Breast epithelium (tissue), 4 donors: ENCODE data around the gene MTUS2. TPM values are rescaled to one million over a fixed set of nuclear protein-coding genes. Genes with fewer than 3 reads are reported as not detected.
"Not testable (repeated sequence)": the region's sequence is repeated elsewhere in the genome, so short reads cannot be mapped to it uniquely, and the experiment has no call there.

Source experiments
- DNase-seq, 2 donors: peaks; one replicate each; pipeline ENCODE4 v3.0.0-alpha.2; 2019; ENCODE audit warnings: low spot score in 2 of 2
- H3K27ac ChIP-seq, 2 donors: fragments of 200-600 bp; sonication (generic) in 1 of 2; one replicate each; pipeline ENCODE4 v1.5.1; 2016 to 2019; ENCODE audit warnings: mild to moderate bottlenecking in 1 of 2
- H3K27me3 ChIP-seq, 2 donors: fragments of 200-600 bp; sonication (generic) in 1 of 2; one replicate each; pipeline versions ENCODE4 v1.5.1 to v1.6.0; 2017 to 2019; ENCODE audit warnings: control low read depth in 1 of 2, mild to moderate bottlenecking in 1 of 2
- H3K36me3 ChIP-seq: fragments of 200-600 bp; one replicate; pipeline ENCODE4 v1.5.1; 2019
- H3K4me1 ChIP-seq, 2 donors: fragments of 200-600 bp; sonication (generic); one replicate each; pipeline ENCODE4 v1.5.1; 2016 to 2019; ENCODE audit warnings: control low read depth in 1 of 2
- H3K4me3 ChIP-seq, 3 donors: fragments of 200-600 bp; sonication (generic); 1 replicate in 2 of 3; 2 replicates in 1 of 3; pipeline ENCODE4 v1.5.1; 2016 to 2019; ENCODE audit warnings: mild to moderate bottlenecking in 3 of 3, moderate library complexity in 2 of 3
- H3K9me3 ChIP-seq, 2 donors: fragments of 200-600 bp; sonication (generic) in 1 of 2; one replicate each; pipeline ENCODE4 v1.5.1; 2016 to 2019; ENCODE audit warnings: control low read depth in 1 of 2
- POLR2A ChIP-seq: fragments of 450-650 bp; IDR thresholded peaks from one replicate; pipeline ENCODE4 v1.6.1; 2016; ENCODE audit warnings: antibody characterized with exemption, mild to moderate bottlenecking, moderate library complexity
- POLR2AphosphoS5 ChIP-seq, 3 donors: sonication (generic); formaldehyde crosslinking; IDR thresholded peaks; one replicate each; pipeline ENCODE4 v1.6.1; 2017; ENCODE audit warnings: antibody characterized with exemption in 3 of 3
- intact Hi-C: fragments of 100-400 bp; cut with DNase I; formaldehyde crosslinking; loops from one replicate; pipeline ENCODE4 v1.15.1; 2023; ENCODE audit warnings: low total_unique reads
- total RNA-seq, 3 donors: library from RNA; depleted of rRNA; stranded (reverse); fragments of >200 nt; gene quantifications; one replicate each; pipeline ENCODE4 v1.1.0, GENCODE V29; 2016
- TF ChIP-seq, protein P1 (sequence below), 3 donors: fragments of 450-650 bp; IDR thresholded peaks; one replicate each; pipeline ENCODE4 v1.5.1; 2016 to 2017; ENCODE audit warnings: antibody characterized with exemption in 3 of 3, mild to moderate bottlenecking in 3 of 3, moderate library complexity in 3 of 3

Gene MTUS2
- total RNA-seq, 3 donors from 2014 or later: under 0.01 to 1.0 TPM; not detected in 1

DNA sequence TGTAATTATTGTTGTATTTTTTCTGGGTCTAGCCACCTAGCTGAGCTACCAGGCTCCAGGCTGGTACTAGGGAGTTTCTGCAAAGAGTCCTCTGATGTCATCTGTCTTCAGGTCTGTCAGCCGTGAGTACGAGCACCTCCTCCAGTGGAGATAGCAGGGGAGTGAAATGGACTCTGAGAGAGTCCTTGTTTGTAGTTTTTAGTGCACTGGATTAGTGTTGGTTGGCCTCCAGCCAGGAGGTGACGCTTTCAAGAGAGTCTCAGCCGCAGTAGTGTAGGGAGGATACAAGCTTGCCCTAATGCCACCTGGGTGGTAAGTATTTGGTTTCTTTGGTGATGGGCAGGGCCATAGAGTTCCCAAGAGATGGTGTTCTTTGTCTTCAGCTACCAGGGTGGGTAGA, 390.5 kb downstream of the MTUS2 start:
- DNase-seq: no peak
- no peaks in the 10 kb centered on the region for H3K27me3 ChIP-seq
- no peak overlapping the region for H3K27ac ChIP-seq
- H3K4me3 ChIP-seq: no peak overlapping the region
- TF ChIP-seq, protein P1, sequence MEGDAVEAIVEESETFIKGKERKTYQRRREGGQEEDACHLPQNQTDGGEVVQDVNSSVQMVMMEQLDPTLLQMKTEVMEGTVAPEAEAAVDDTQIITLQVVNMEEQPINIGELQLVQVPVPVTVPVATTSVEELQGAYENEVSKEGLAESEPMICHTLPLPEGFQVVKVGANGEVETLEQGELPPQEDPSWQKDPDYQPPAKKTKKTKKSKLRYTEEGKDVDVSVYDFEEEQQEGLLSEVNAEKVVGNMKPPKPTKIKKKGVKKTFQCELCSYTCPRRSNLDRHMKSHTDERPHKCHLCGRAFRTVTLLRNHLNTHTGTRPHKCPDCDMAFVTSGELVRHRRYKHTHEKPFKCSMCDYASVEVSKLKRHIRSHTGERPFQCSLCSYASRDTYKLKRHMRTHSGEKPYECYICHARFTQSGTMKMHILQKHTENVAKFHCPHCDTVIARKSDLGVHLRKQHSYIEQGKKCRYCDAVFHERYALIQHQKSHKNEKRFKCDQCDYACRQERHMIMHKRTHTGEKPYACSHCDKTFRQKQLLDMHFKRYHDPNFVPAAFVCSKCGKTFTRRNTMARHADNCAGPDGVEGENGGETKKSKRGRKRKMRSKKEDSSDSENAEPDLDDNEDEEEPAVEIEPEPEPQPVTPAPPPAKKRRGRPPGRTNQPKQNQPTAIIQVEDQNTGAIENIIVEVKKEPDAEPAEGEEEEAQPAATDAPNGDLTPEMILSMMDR (IDR thresholded peaks at IDR 0.05): no peak
- TF ChIP-seq POLR2A (no peak), POLR2AphosphoS5 (IDR thresholded peaks at IDR 0.05) (no peak)
- peaks cover 0 to 14% of the 10 kb centered on the region in 2 donors for H3K9me3 ChIP-seq
- intact Hi-C loops: no loop called here
- H3K4me1 ChIP-seq: no peaks in the 10 kb centered on the region
- H3K36me3 ChIP-seq: no peaks in the 10 kb centered on the region

DNA sequence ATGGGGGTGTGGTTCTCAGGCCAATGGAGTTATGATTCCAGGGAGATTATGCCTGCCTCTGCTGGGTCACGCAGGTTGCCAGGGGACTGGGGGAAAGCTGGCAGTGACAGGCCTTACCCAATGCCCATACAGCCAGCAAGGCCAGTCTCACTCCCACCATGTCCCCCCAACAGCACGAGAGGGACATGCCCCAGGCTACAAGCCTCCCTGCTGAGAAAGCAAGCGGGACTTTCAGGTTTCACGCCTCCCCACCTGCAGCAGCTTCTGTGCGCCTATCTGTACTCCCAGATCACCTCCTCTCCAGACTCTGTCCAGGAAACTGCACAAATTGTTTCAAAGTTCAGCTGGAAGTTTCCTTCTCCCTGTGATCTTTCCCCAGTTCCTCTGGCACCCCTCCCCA, 391.0 kb downstream of the MTUS2 start:
- H3K27me3 ChIP-seq, H3K4me1 ChIP-seq, DNase-seq, H3K27ac ChIP-seq, H3K36me3 ChIP-seq, H3K4me3 ChIP-seq, intact Hi-C loops: not testable (repeated sequence)
- H3K9me3 ChIP-seq: peaks cover 0 to 14% of the 10 kb centered on the region in 2 donors

DNA sequence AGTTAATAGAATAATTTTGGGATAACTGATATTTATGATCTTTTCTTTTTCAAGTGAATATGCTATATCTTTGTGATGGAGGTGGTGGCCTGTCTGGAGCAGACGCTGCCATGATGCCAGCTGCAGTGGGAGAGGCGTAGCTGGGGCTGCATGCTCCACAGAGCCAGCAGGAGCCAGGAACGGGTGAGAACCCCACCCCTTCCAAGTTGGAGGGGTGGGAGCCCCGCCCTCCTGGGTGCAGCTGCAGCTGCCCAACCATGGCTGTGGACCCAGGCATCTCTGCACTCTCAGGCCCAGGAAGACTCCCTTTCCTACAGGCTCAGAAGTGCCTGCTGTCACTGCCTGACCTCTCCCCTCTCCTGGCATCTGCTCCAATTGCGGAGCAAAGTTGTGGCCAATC, 402.3 kb downstream of the MTUS2 start:
- TF ChIP-seq POLR2AphosphoS5 (IDR thresholded peaks at IDR 0.05): no peak
- TF ChIP-seq, protein P1 (IDR thresholded peaks at IDR 0.05): no peak
- TF ChIP-seq POLR2A: no peak
- H3K4me3 ChIP-seq: no peak overlapping the region
- peaks cover 3 to 28% of the 10 kb centered on the region in 2 donors for H3K9me3 ChIP-seq
- H3K27ac ChIP-seq: no peak overlapping the region
- no peaks in the 10 kb centered on the region for H3K36me3 ChIP-seq
- H3K4me1 ChIP-seq: no peaks in the 10 kb centered on the region
- DNase-seq: no peak
- intact Hi-C loops: no loop called here
- H3K27me3 ChIP-seq: no peaks in the 10 kb centered on the region

DNA sequence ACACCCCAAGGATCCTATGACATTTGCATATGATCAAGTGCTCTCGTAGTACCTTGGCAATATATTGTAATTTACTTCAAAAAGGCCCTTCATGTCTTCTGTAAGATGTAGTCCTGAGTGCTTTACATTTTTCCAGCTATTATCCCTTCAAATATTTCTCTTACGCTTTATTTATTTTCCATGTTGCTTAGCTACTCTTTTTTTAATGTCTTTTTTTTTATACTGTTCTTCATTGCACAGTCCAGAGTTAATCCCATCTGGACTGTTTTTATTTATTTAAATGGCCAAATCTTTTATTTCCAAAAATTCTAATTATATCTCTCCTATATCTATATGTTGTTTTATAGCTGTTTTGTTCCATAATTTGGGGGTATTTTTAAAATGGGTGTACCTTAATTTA, 404.1 kb downstream of the MTUS2 start:
- no peak overlapping the region for H3K27ac ChIP-seq
- no peaks in the 10 kb centered on the region for H3K27me3 ChIP-seq
- intact Hi-C loops: no loop called here
- peaks cover 3 to 20% of the 10 kb centered on the region in 2 donors for H3K9me3 ChIP-seq
- no peaks in the 10 kb centered on the region for H3K36me3 ChIP-seq
- no peak overlapping the region for H3K4me3 ChIP-seq
- H3K4me1 ChIP-seq: no peaks in the 10 kb centered on the region
- no peak for DNase-seq
- TF ChIP-seq POLR2A (no peak), POLR2AphosphoS5 (IDR thresholded peaks at IDR 0.05) (no peak)
- TF ChIP-seq, protein P1 (IDR thresholded peaks at IDR 0.05): no peak

DNA sequence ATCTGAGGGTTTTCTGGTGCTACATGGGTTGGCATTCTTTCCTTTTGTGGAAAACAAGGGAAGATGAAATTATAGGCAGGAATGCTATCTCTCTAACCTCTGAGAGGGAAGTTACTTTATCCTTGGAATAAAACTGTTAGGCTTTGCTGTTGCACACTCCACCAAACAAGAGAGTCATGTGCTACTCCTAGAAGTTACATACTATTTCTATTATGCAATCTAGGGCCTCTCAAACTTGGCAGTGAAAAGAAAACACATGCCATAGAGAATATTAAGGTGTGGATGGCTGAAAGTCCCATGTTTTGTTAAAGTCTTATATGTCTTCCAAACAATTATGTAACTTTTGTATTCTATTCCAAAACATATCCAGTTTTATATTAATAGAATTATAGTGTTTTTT, 407.4 kb downstream of the MTUS2 start:
- Histone ChIP-seq H3K4me1 (no peaks in the 10 kb centered on the region), H3K9me3 (peaks cover 0 to 19% of the 10 kb centered on the region in 2 donors), H3K4me3 (no peak overlapping the region), H3K27ac (no peak overlapping the region), H3K27me3 (no peaks in the 10 kb centered on the region), H3K36me3 (no peaks in the 10 kb centered on the region)
- DNase-seq: no peak
- TF ChIP-seq POLR2AphosphoS5 (IDR thresholded peaks at IDR 0.05) (no peak), POLR2A (no peak)
- TF ChIP-seq, protein P1 (IDR thresholded peaks at IDR 0.05): no peak
- intact Hi-C loops: no loop called here

DNA sequence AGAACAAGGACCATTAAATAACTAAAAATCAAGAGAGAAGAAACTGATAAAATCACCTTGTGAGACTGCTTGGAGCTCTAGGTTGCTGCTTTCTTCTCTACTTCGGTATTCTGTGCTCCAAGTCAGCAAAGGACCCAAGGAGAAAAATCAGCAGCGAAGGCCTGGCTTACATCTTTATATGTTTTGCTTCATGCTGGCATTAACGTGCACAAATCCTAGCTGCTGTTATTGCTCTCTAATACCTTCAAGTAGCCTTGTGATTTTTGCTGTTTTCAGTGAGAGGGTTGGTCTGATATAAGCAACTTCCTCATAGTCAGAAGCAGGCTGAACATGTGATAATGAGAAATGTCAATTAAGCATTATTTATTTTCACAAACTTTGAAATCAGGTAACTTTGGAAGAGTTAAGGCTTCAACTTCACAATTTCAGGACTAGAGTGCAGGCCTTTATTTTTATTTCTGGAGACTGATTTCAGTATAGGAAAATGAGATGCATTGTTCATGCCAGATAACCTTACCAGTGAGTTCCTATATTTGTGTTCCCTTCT, 410.2 kb downstream of the MTUS2 start:
- H3K27me3 ChIP-seq: no peaks in the 10 kb centered on the region
- H3K4me3 ChIP-seq: no peak overlapping the region
- no peaks in the 10 kb centered on the region for H3K4me1 ChIP-seq
- no peaks in the 10 kb centered on the region for H3K9me3 ChIP-seq
- no peak overlapping the region for H3K27ac ChIP-seq
- DNase-seq: no peak
- intact Hi-C loops: no loop called here
- H3K36me3 ChIP-seq: no peaks in the 10 kb centered on the region
- TF ChIP-seq POLR2AphosphoS5 (IDR thresholded peaks at IDR 0.05) (no peak), POLR2A (no peak)
- TF ChIP-seq, protein P1 (IDR thresholded peaks at IDR 0.05): no peak
